HEK293T (cell line): ENCODE measurements around the gene ABI3BP.

ENCODE experiments used
- ARNT ChIP-seq: fragments of 450-650 bp; IDR thresholded peaks from 2 replicates; pipeline ENCODE4 v1.6.1; 2017; ENCODE audit warnings: mild to moderate bottlenecking
- BHLHE40 ChIP-seq: fragments of 450-650 bp; IDR thresholded peaks from 2 replicates; pipeline ENCODE4 v1.6.1; 2016; ENCODE audit warnings: mild to moderate bottlenecking, moderate library complexity, borderline replicate concordance
- ELF4 ChIP-seq: fragments of 450-650 bp; IDR thresholded peaks from 2 replicates; pipeline ENCODE4 v1.6.1; 2017; ENCODE audit warnings: antibody characterized with exemption
- FOXM1 ChIP-seq: fragments of 450-650 bp; IDR thresholded peaks from 2 replicates; pipeline ENCODE4 v1.6.1; 2017; ENCODE audit warnings: mild to moderate bottlenecking, borderline replicate concordance
- L3MBTL2 ChIP-seq: fragments of 450-650 bp; conservative IDR thresholded peaks from 2 replicates; pipeline ENCODE4 v1.6.1; 2016; ENCODE audit warnings: mild to moderate bottlenecking
- LEF1 ChIP-seq: fragments of 450-650 bp; IDR thresholded peaks from 2 replicates; pipeline ENCODE4 v1.6.1; 2017; ENCODE audit warnings: mild to moderate bottlenecking, borderline replicate concordance
- NFRKB ChIP-seq: fragments of 450-650 bp; IDR thresholded peaks from 2 replicates; pipeline ENCODE4 v1.6.1; 2016; ENCODE audit warnings: mild to moderate bottlenecking, moderate library complexity
- SP1 ChIP-seq: fragments of 450-650 bp; IDR thresholded peaks from 2 replicates; pipeline ENCODE4 v1.6.1; 2017
- SUZ12 ChIP-seq: fragments of 450-650 bp; IDR thresholded peaks from 2 replicates; pipeline ENCODE4 v1.6.1; 2016; ENCODE audit warnings: mild to moderate bottlenecking
- TARDBP ChIP-seq: fragments of 450-650 bp; IDR thresholded peaks from 2 replicates; pipeline ENCODE4 v1.6.1; 2016
- ZNF384 ChIP-seq: fragments of 450-650 bp; IDR thresholded peaks from 2 replicates; pipeline ENCODE4 v1.6.1; 2016

GRCh38 chr3:100761951-100762350 is 231.3 kb downstream of the ABI3BP start:
- TF ChIP-seq ZNF384 (no peak), TARDBP (no peak), SUZ12 (no peak), BHLHE40 (no peak), FOXM1 (no peak), ELF4 (no peak), SP1 (no peak), ARNT (no peak), NFRKB (no peak), L3MBTL2 (no peak), LEF1 (no peak)
